Neuronal stem cell (in vitro differentiated cells): ENCODE data around the gene GTPBP8.

Source experiments
- DNase-seq: peaks from one replicate; pipeline ENCODE4 v3.0.0-alpha.2; 2013; ENCODE audit warnings: low spot score
- H2AFZ ChIP-seq: one replicate; pipeline ENCODE4 v1.6.1; 2013; ENCODE audit warnings: mild to moderate bottlenecking, low read length, inconsistent platforms
- H2AK5ac ChIP-seq: 2 replicates; pipeline ENCODE4 v1.6.1; 2013; ENCODE audit warnings: low read depth, mild to moderate bottlenecking, inconsistent platforms, low read length, moderate library complexity, mixed read lengths
- H2BK120ac ChIP-seq: 2 replicates; pipeline ENCODE4 v1.6.1; 2013; ENCODE audit warnings: low read depth, mild to moderate bottlenecking, inconsistent platforms, low read length, moderate library complexity, mixed read lengths
- H2BK12ac ChIP-seq: one replicate; pipeline ENCODE4 v1.6.1; 2013; ENCODE audit warnings: low read length, inconsistent platforms
- H2BK15ac ChIP-seq: 2 replicates; pipeline ENCODE4 v1.6.1; 2013; ENCODE audit warnings: mild to moderate bottlenecking, low read length, inconsistent platforms, mixed read lengths
- H2BK5ac ChIP-seq: one replicate; pipeline ENCODE4 v1.6.1; 2013; ENCODE audit warnings: inconsistent platforms, mild to moderate bottlenecking, low read length, moderate library complexity
- H3K14ac ChIP-seq: one replicate; pipeline ENCODE4 v1.6.1; 2013; ENCODE audit warnings: low read length, inconsistent platforms
- H3K18ac ChIP-seq: 2 replicates; pipeline ENCODE4 v1.6.1; 2013; ENCODE audit warnings: low read length, inconsistent platforms
- H3K23ac ChIP-seq: 2 replicates; pipeline ENCODE4 v1.6.1; 2013; ENCODE audit warnings: low read depth, mild to moderate bottlenecking, mixed read lengths, low read length, inconsistent platforms; ENCODE audit not compliant: poor library complexity
- H3K27ac ChIP-seq: replicated peaks from 3 replicates; pipeline ENCODE4 v1.5.1; 2013; ENCODE audit warnings: low read length, inconsistent platforms
- H3K27me3 ChIP-seq, 3 experiments: 2 replicates each; pipeline ENCODE4 v1.6.1; 2013; ENCODE audit warnings: low read length in 3 of 3, mild to moderate bottlenecking in 2 of 3, inconsistent platforms in 1 of 3, low read depth in 1 of 3, mixed read lengths in 1 of 3, moderate library complexity in 1 of 3; ENCODE audit not compliant: control insufficient read depth in 3 of 3, insufficient read depth in 3 of 3
- H3K36me3 ChIP-seq, 2 donors: replicated peaks in 1 of 2; 2 replicates each; pipeline ENCODE4 v1.6.1; 2013; ENCODE audit warnings: low read length in 2 of 2; ENCODE audit not compliant: control insufficient read depth in 2 of 2, insufficient read depth in 2 of 2
- H3K4ac ChIP-seq: 2 replicates; pipeline ENCODE4 v1.6.1; 2013; ENCODE audit warnings: inconsistent platforms, mild to moderate bottlenecking, low read length, moderate library complexity
- H3K4me1 ChIP-seq, 2 donors: 1 replicate in 1 of 2; 2 replicates in 1 of 2; pipeline ENCODE4 v1.6.1; 2013; ENCODE audit warnings: low read length in 2 of 2, low read depth in 1 of 2; ENCODE audit not compliant: control insufficient read depth in 2 of 2, insufficient read depth in 1 of 2
- H3K4me2 ChIP-seq: one replicate; pipeline ENCODE4 v1.6.1; 2013; ENCODE audit warnings: mild to moderate bottlenecking, low read length, inconsistent platforms; ENCODE audit not compliant: insufficient read depth, poor library complexity, severe bottlenecking
- H3K4me3 ChIP-seq, 2 donors: 2 replicates each; pipeline ENCODE4 v1.5.1; 2013; ENCODE audit warnings: low read length in 2 of 2, mild to moderate bottlenecking in 2 of 2, inconsistent platforms in 1 of 2, moderate library complexity in 1 of 2
- H3K79me1 ChIP-seq: one replicate; pipeline ENCODE4 v1.6.1; 2013; ENCODE audit warnings: low read depth, mild to moderate bottlenecking, inconsistent platforms, low read length, moderate library complexity
- H3K9ac ChIP-seq: one replicate; pipeline ENCODE4 v1.6.1; 2013; ENCODE audit warnings: mild to moderate bottlenecking, low read depth, low read length, inconsistent platforms; ENCODE audit not compliant: poor library complexity
- H3K9me3 ChIP-seq, 2 donors: replicated peaks in 1 of 2; 2 replicates each; pipeline versions ENCODE3 to v1.6.1; 2013; ENCODE audit warnings: low read length in 2 of 2, mild to moderate bottlenecking in 2 of 2, inconsistent platforms in 1 of 2, low read depth in 1 of 2, mixed read lengths in 1 of 2, moderate library complexity in 1 of 2; ENCODE audit not compliant: control insufficient read depth in 2 of 2, insufficient read depth in 1 of 2
- H4K8ac ChIP-seq: one replicate; pipeline ENCODE4 v1.6.1; 2013; ENCODE audit warnings: low read depth, mild to moderate bottlenecking, inconsistent platforms, low read length, moderate library complexity
- H4K91ac ChIP-seq: one replicate; pipeline ENCODE4 v1.6.1; 2013; ENCODE audit warnings: low read length, low read depth, mild to moderate bottlenecking, inconsistent platforms; ENCODE audit not compliant: poor library complexity
- WGBS, 2 donors: extraction: QIAGEN DNeasy Blood & Tissue Kit; methylation state at CpG; one replicate each; pipeline ENCODE4 v1.1.7; 2013; ENCODE audit warnings: missing lambda C conversion rate in 2 of 2, mixed read lengths in 1 of 2; ENCODE audit not compliant: insufficient read length in 2 of 2, insufficient replicate concordance in 1 of 2; ENCODE audit errors: extremely low coverage in 2 of 2; 5-methylcytosine and 5-hydroxymethylcytosine counted together

GTPBP8 gene

GRCh38 chr3:113013593-113013992, 22.8 kb downstream of the GTPBP8 start:
- Histone ChIP-seq H3K36me3 (peaks cover 14 to 93% of the 10 kb centered on the region in 2 donors), H2BK15ac (no peak overlapping the region), H3K4ac (no peak overlapping the region), H3K9me3 (no peaks in the 10 kb centered on the region), H3K27me3 (no peaks in the 10 kb centered on the region), H2AFZ (no peak overlapping the region), H2BK120ac (no peak overlapping the region), H3K18ac (no peak overlapping the region), H2AK5ac (no peak overlapping the region), H3K23ac (no peak overlapping the region), H3K4me1 (no peaks in the 10 kb centered on the region), H3K4me2 (no peak overlapping the region), H3K79me1 (no peaks in the 10 kb centered on the region), H2BK5ac (no peak overlapping the region), H3K27ac (no peak overlapping the region), H4K91ac (no peak overlapping the region), H3K4me3 (no peak overlapping the region), H3K14ac (no peak overlapping the region), H3K9ac (no peak overlapping the region), H2BK12ac (no peak overlapping the region), H4K8ac (no peak overlapping the region)
- DNase-seq = no peak

DNA sequence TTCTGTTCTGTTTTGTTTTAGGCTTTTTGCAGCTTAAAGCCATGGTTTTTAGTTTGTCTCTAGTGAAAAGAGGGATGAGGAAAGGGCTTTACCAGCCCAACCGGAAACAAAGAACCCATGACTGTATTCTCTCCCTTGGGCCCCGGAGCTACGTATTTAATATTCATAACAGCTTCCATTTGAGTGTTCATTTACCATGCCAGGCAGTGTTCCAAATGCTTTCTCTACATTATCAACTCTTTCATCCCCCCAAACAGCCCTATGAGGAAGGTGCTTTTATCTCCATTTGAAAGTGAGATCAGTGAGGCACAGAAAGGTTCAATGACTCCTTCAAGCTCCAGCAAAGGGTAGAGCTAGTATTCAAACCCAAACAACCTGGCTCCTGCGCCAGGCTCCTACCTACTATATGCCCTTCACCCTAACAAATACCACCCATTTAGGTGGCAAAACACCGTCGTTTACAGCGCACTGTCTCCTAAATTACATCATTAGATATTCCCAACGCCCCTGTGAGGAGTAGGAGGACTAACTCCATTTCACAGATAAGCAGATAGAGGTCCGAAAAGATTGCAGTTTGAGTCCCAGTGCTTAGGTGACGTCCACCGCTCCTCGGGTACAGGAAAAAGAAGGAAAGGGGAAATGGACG, 27.9 kb downstream of the GTPBP8 start:
- no CpG with 5 or more reads among the region's 13 CpGs for WGBS, 2 donors
- no peak overlapping the region for H2BK15ac ChIP-seq
- H3K79me1 ChIP-seq = no peaks in the 10 kb centered on the region
- peak overlapping the region; percentile 83 for H3K23ac ChIP-seq
- H3K9ac ChIP-seq = peak overlapping the region; percentile 97
- H2BK120ac ChIP-seq = no peak overlapping the region
- no peaks in the 10 kb centered on the region for H3K27me3 ChIP-seq
- no peak for DNase-seq
- H3K36me3 ChIP-seq = peaks cover 8 to 42% of the 10 kb centered on the region in 2 donors
- peak overlapping the region; percentile 72 for H3K4me2 ChIP-seq
- peak overlapping the region; percentile 5 for H4K8ac ChIP-seq
- H3K4me1 ChIP-seq = peaks cover 4% of the 10 kb centered on the region in 2 donors
- H2BK5ac ChIP-seq = peak overlapping the region; percentile 79
- peak overlapping the region; percentile 78 for H3K18ac ChIP-seq
- no peak overlapping the region for H3K14ac ChIP-seq
- H2BK12ac ChIP-seq = no peak overlapping the region
- H2AFZ ChIP-seq = peak overlapping the region; percentile 94
- no peaks in the 10 kb centered on the region for H3K9me3 ChIP-seq
- peak overlapping the region; percentile 68 to 90 for H3K4me3 ChIP-seq
- H2AK5ac ChIP-seq = peak overlapping the region; percentile 3
- H4K91ac ChIP-seq = no peak overlapping the region
- no peak overlapping the region for H3K4ac ChIP-seq
- H3K27ac ChIP-seq = peak overlapping the region; percentile 95

GRCh38 chr3:113019182-113020137, 28.7 kb downstream of the GTPBP8 start:
- no CpG with 5 or more reads among the region's 63 CpGs for WGBS, 2 donors
- peak overlapping the region; percentile 83 for H3K23ac ChIP-seq
- H3K14ac ChIP-seq = peak overlapping the region; percentile 61
- H3K9me3 ChIP-seq = no peaks in the 10 kb centered on the region
- peak overlapping the region; percentile 79 for H2BK5ac ChIP-seq
- H3K4me3 ChIP-seq = peak overlapping the region; percentile 68 to 90
- H3K18ac ChIP-seq = peak overlapping the region; percentile 78
- peak overlapping the region; percentile 3 for H2AK5ac ChIP-seq
- peak overlapping the region; percentile 5 for H4K8ac ChIP-seq
- peak overlapping the region; percentile 97 for H3K9ac ChIP-seq
- H2BK120ac ChIP-seq = no peak overlapping the region
- H3K79me1 ChIP-seq = no peaks in the 10 kb centered on the region
- H3K27me3 ChIP-seq = no peaks in the 10 kb centered on the region
- H3K4ac ChIP-seq = no peak overlapping the region
- peaks cover 8 to 36% of the 10 kb centered on the region in 2 donors for H3K36me3 ChIP-seq
- H3K27ac ChIP-seq = peak overlapping the region; percentile 95
- H3K4me2 ChIP-seq = peak overlapping the region; percentile 72
- H3K4me1 ChIP-seq = peaks cover 4% of the 10 kb centered on the region in 2 donors
- peak; percentile 79 for DNase-seq
- peak overlapping the region; percentile 94 for H2AFZ ChIP-seq
- no peak overlapping the region for H2BK15ac ChIP-seq
- no peak overlapping the region for H2BK12ac ChIP-seq
- peak overlapping the region; percentile 74 for H4K91ac ChIP-seq

DNA sequence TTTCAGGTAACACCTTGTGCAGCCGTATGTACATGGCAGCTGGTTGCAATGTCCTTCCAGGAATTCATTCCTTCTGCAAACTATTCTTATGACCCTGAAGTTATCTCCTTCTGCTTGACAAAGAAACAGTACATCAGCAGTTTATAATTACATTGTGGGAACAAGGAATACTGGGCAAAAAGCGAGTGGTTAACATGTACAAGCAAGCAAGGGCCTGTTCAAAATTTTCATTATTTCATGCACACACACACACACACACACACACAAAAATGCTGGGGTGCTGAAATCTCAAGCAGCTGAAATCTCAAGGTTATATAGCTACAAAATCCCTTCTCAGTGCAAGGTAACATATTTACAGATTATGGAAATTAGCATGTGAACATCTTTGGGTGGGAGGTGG, 30.7 kb downstream of the GTPBP8 start:
- Histone ChIP-seq H2BK15ac (no peak overlapping the region), H4K8ac (no peak overlapping the region), H3K4me3 (no peak overlapping the region), H3K23ac (no peak overlapping the region), H3K79me1 (no peaks in the 10 kb centered on the region), H2BK12ac (no peak overlapping the region), H3K27ac (no peak overlapping the region), H3K4me1 (peaks cover 4% of the 10 kb centered on the region in 2 donors), H3K4me2 (no peak overlapping the region), H3K27me3 (no peaks in the 10 kb centered on the region), H2AK5ac (no peak overlapping the region), H2BK120ac (no peak overlapping the region), H4K91ac (no peak overlapping the region), H2BK5ac (no peak overlapping the region), H3K4ac (no peak overlapping the region), H3K18ac (no peak overlapping the region), H3K9ac (no peak overlapping the region), H3K9me3 (no peaks in the 10 kb centered on the region), H2AFZ (no peak overlapping the region), H3K14ac (no peak overlapping the region), H3K36me3 (peaks cover 5 to 16% of the 10 kb centered on the region in 2 donors)
- no CpG with 5 or more reads among the region's 2 CpGs for WGBS, 2 donors
- DNase-seq = no peak
